Mucosa of stomach (tissue), 1 donor: ENCODE data around the gene SLC7A5.
"Not testable (repeated sequence)": the region's sequence is repeated elsewhere in the genome, so short reads cannot be mapped to it uniquely, and the experiment has no call there.

Source experiments
- H3K27me3 ChIP-seq: one replicate; pipeline ENCODE4 v1.7.0; 2013; ENCODE audit warnings: mild to moderate bottlenecking, low read length; ENCODE audit not compliant: control insufficient read depth, insufficient read depth
- H3K36me3 ChIP-seq: one replicate; pipeline ENCODE4 v1.7.0; 2013; ENCODE audit warnings: low read length; ENCODE audit not compliant: control insufficient read depth, insufficient read depth
- H3K4me1 ChIP-seq: one replicate; pipeline ENCODE4 v1.7.0; 2013; ENCODE audit warnings: mild to moderate bottlenecking, low read length; ENCODE audit not compliant: control insufficient read depth, insufficient read depth
- H3K4me3 ChIP-seq: one replicate; pipeline ENCODE4 v1.7.0; 2013; ENCODE audit warnings: low read length
- H3K9ac ChIP-seq: one replicate; pipeline ENCODE4 v1.7.0; 2013; ENCODE audit warnings: mild to moderate bottlenecking, low read length, moderate library complexity
- H3K9me3 ChIP-seq: one replicate; pipeline ENCODE4 v1.7.0; 2013; ENCODE audit warnings: mild to moderate bottlenecking, low read length, moderate library complexity; ENCODE audit not compliant: control insufficient read depth
- donor health status: Pancreatic carcinoma.

SLC7A5 gene

GRCh38 chr16:87794485-87795078, 74.7 kb downstream of the SLC7A5 start:
- Histone ChIP-seq H3K27me3 (no peaks in the 10 kb centered on the region), H3K9ac (no peak overlapping the region), H3K36me3 (no peaks in the 10 kb centered on the region), H3K4me3 (no peak overlapping the region), H3K4me1 (peaks cover 3% of the 10 kb centered on the region), H3K9me3 (no peaks in the 10 kb centered on the region)

- H3K4me1 ChIP-seq: peaks cover 8% of the 10 kb centered on the region
- H3K4me3 ChIP-seq: no peak overlapping the region
- H3K9me3 ChIP-seq: no peaks in the 10 kb centered on the region
- H3K36me3 ChIP-seq: no peaks in the 10 kb centered on the region
- H3K27me3 ChIP-seq: no peaks in the 10 kb centered on the region
- H3K9ac ChIP-seq: no peak overlapping the region
Observed at GRCh38 chr16:87792205-87792565, 77.1 kb downstream of the SLC7A5 start.

GRCh38 chr16:87791295-87792204, 77.8 kb downstream of the SLC7A5 start:
- H3K36me3 ChIP-seq: no peaks in the 10 kb centered on the region
- no peak overlapping the region for H3K9ac ChIP-seq
- no peak overlapping the region for H3K4me3 ChIP-seq
- H3K9me3 ChIP-seq: no peaks in the 10 kb centered on the region
- H3K4me1 ChIP-seq: peaks cover 8% of the 10 kb centered on the region
- no peaks in the 10 kb centered on the region for H3K27me3 ChIP-seq

GRCh38 chr16:87790292-87791100, 78.8 kb downstream of the SLC7A5 start:
- H3K4me1 ChIP-seq: peaks cover 8% of the 10 kb centered on the region
- H3K9me3 ChIP-seq: no peaks in the 10 kb centered on the region
- no peaks in the 10 kb centered on the region for H3K27me3 ChIP-seq
- no peak overlapping the region for H3K4me3 ChIP-seq
- no peaks in the 10 kb centered on the region for H3K36me3 ChIP-seq
- H3K9ac ChIP-seq: no peak overlapping the region

- H3K4me3 ChIP-seq: no peak overlapping the region
Observed at GRCh38 chr16:87789437-87790291, 79.6 kb downstream of the SLC7A5 start.

GRCh38 chr16:87788730-87789436, 80.4 kb downstream of the SLC7A5 start:
- not testable (repeated sequence) for H3K9me3 ChIP-seq, H3K4me1 ChIP-seq, H3K27me3 ChIP-seq, H3K9ac ChIP-seq, H3K36me3 ChIP-seq, H3K4me3 ChIP-seq

More at GRCh38 chr16:87789437-87790291, 79.6 kb downstream of the SLC7A5 start:
- Histone ChIP-seq H3K27me3 (no peaks in the 10 kb centered on the region), H3K4me1 (peaks cover 8% of the 10 kb centered on the region), H3K36me3 (no peaks in the 10 kb centered on the region), H3K9ac (no peak overlapping the region), H3K9me3 (no peaks in the 10 kb centered on the region)

- not testable (repeated sequence) for H3K9ac ChIP-seq, H3K36me3 ChIP-seq, H3K9me3 ChIP-seq, H3K27me3 ChIP-seq, H3K4me3 ChIP-seq, H3K4me1 ChIP-seq
Observed at GRCh38 chr16:87787451-87788091, 81.7 kb downstream of the SLC7A5 start.

GRCh38 chr16:87784812-87785211, 84.5 kb downstream of the SLC7A5 start:
- H3K9me3 ChIP-seq: no peaks in the 10 kb centered on the region
- H3K4me1 ChIP-seq: peaks cover 7% of the 10 kb centered on the region
- H3K36me3 ChIP-seq: no peaks in the 10 kb centered on the region
- H3K27me3 ChIP-seq: no peaks in the 10 kb centered on the region
- no peak overlapping the region for H3K9ac ChIP-seq
- no peak overlapping the region for H3K4me3 ChIP-seq

GRCh38 chr16:87782033-87782432, 87.3 kb downstream of the SLC7A5 start:
- Histone ChIP-seq H3K27me3 (no peaks in the 10 kb centered on the region), H3K9me3 (no peaks in the 10 kb centered on the region), H3K4me1 (peaks cover 20% of the 10 kb centered on the region), H3K9ac (no peak overlapping the region), H3K4me3 (no peak overlapping the region), H3K36me3 (no peaks in the 10 kb centered on the region)

GRCh38 chr16:87780385-87780989, 88.8 kb downstream of the SLC7A5 start:
- H3K9me3 ChIP-seq: no peaks in the 10 kb centered on the region
- no peak overlapping the region for H3K9ac ChIP-seq
- H3K4me1 ChIP-seq: peaks cover 20% of the 10 kb centered on the region
- no peaks in the 10 kb centered on the region for H3K36me3 ChIP-seq
- H3K27me3 ChIP-seq: no peaks in the 10 kb centered on the region
- H3K4me3 ChIP-seq: no peak overlapping the region
